Stomach (tissue), 4 donors: ENCODE measurements around the gene ZBTB44.

Source experiments
- CTCF ChIP-seq, 7 experiments: fragments of 450-650 bp in 4 of 7; fragments of 200-600 bp in 3 of 7; sonication (generic) in 3 of 7; IDR thresholded peaks; one replicate each; pipeline ENCODE4 v1.5.1; 2016 to 2019; ENCODE audit warnings: antibody characterized with exemption in 7 of 7, control low read depth in 2 of 7, mild to moderate bottlenecking in 1 of 7
- EP300 ChIP-seq: sonication (generic); formaldehyde crosslinking; IDR thresholded peaks from one replicate; pipeline ENCODE4 v1.6.1; 2017; ENCODE audit warnings: antibody characterized with exemption
- POLR2A ChIP-seq, 4 donors: fragments of 450-650 bp; IDR thresholded peaks; one replicate each; pipeline ENCODE4 v1.6.1; 2016; ENCODE audit warnings: antibody characterized with exemption in 4 of 4, control low read depth in 2 of 4, mild to moderate bottlenecking in 1 of 4, moderate library complexity in 1 of 4
- POLR2AphosphoS5 ChIP-seq, 3 donors: sonication (generic); formaldehyde crosslinking; IDR thresholded peaks; one replicate each; pipeline ENCODE4 v1.6.1; 2016; ENCODE audit warnings: antibody characterized with exemption in 3 of 3

DNA sequence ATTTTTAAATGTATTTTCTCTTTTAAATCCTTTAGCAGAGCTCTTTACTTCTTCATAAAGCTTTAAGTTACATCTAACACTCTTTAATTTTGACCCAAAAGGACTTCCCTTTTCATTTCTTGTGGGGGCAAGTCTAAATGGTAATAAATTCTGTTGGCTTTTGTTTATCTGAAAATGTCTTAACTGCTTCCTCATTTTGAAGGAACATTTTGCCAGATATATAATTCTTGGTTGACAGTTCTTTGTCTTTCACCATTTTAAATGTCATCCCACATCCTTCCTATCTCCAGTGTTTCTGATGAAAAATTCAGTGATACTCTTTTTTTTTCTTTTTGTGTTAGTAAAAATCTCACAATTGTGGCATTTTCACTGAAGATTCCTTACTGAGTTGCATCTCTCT, 44.7 kb upstream of the ZBTB44 start:
- TF ChIP-seq CTCF (IDR thresholded peaks at IDR 0.05) = no peak
- TF ChIP-seq POLR2A (IDR thresholded peaks at IDR 0.05) = no peak
- TF ChIP-seq POLR2AphosphoS5 (IDR thresholded peaks at IDR 0.05) = no peak
- TF ChIP-seq EP300 = no peak
